Type B pancreatic cell (in vitro differentiated cells): ENCODE measurements around the gene SND1. TPM values are rescaled to one million over a fixed set of nuclear protein-coding genes. Genes with fewer than 3 reads are reported as not detected.

ENCODE experiments used
- DNase-seq: peaks from one replicate; pipeline ENCODE4 v3.0.0; 2021; ENCODE audit warnings: mixed read lengths; ENCODE audit not compliant: unreplicated experiment; ENCODE audit errors: extremely low spot score
- H3K27ac Mint-ChIP-seq: 2 replicates; pipeline ENCODE4 v1.8.0; 2021; ENCODE audit warnings: mild to moderate bottlenecking, mixed read lengths
- H3K27me3 Mint-ChIP-seq: 2 replicates; pipeline ENCODE4 v1.8.0; 2021; ENCODE audit warnings: mixed read lengths
- H3K36me3 Mint-ChIP-seq: 2 replicates; pipeline ENCODE4 v1.8.0; 2021; ENCODE audit warnings: mixed read lengths
- H3K4me1 Mint-ChIP-seq: one replicate; pipeline ENCODE4 v1.8.0; 2021; ENCODE audit warnings: mixed read lengths; ENCODE audit not compliant: unreplicated experiment
- H3K4me3 Mint-ChIP-seq: 2 replicates; pipeline ENCODE4 v1.8.0; 2021; ENCODE audit warnings: mild to moderate bottlenecking, mixed read lengths
- H3K9me3 Mint-ChIP-seq: 2 replicates; pipeline ENCODE4 v1.8.0; 2021; ENCODE audit warnings: mixed read lengths
- microRNA-seq: library from miRNA; unstranded; fragments of <30 nt; microRNA quantifications from one replicate; pipeline ENCODE4, GENCODE V29; 2020
- total RNA-seq: library from RNA; stranded (reverse); gene quantifications from 2 replicates; pipeline ENCODE4 v1.2.1, GENCODE V29; 2021; ENCODE audit warnings: low replicate concordance
- TF ChIP-seq, protein P1 (sequence below): fragments of 200-600 bp; sonication (generic); conservative IDR thresholded peaks from 2 replicates; pipeline ENCODE4 v1.5.0; 2021; ENCODE audit warnings: antibody characterized with exemption, mild to moderate bottlenecking

The SND1 gene
- total RNA-seq, 1 donor from 2014 or later = 199 TPM

DNA sequence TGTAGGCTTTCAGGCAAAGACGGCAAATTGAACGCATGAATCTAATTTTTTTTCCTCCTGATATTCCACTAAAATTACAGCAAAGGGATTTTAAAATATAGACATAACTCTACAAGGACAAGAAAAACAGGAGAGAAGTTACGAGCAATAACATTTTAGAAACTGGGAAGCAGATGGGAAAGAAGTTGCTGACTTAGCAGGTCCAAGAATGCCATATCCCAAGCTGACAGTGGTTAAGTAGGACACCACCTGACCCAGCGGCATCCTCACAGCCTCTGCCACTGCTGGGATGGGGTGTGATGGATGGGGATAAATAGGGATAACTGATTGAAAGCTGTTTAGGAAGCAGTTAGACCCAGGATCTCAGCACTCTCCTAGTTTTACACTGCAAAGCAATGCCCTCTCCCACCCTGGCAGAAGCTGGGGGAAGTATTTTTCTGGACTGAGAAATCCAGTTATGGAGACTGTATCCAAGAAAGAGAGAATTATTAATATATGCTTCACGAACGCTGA is 489.7 kb downstream of the SND1 start:
- peaks cover 5% of the 10 kb centered on the region for H3K9me3 Mint-ChIP-seq
- no peak overlapping the region for H3K27ac Mint-ChIP-seq
- no peaks in the 10 kb centered on the region for H3K4me1 Mint-ChIP-seq
- no peaks in the 10 kb centered on the region for H3K36me3 Mint-ChIP-seq
- TF ChIP-seq, protein P1, sequence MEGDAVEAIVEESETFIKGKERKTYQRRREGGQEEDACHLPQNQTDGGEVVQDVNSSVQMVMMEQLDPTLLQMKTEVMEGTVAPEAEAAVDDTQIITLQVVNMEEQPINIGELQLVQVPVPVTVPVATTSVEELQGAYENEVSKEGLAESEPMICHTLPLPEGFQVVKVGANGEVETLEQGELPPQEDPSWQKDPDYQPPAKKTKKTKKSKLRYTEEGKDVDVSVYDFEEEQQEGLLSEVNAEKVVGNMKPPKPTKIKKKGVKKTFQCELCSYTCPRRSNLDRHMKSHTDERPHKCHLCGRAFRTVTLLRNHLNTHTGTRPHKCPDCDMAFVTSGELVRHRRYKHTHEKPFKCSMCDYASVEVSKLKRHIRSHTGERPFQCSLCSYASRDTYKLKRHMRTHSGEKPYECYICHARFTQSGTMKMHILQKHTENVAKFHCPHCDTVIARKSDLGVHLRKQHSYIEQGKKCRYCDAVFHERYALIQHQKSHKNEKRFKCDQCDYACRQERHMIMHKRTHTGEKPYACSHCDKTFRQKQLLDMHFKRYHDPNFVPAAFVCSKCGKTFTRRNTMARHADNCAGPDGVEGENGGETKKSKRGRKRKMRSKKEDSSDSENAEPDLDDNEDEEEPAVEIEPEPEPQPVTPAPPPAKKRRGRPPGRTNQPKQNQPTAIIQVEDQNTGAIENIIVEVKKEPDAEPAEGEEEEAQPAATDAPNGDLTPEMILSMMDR = no peak
- peaks cover 52% of the 10 kb centered on the region for H3K27me3 Mint-ChIP-seq
- no peak overlapping the region for H3K4me3 Mint-ChIP-seq
- no peak for DNase-seq

Small RNA genes within 50 kb of the gene (microRNA-seq; reads per million reads assigned to microRNA genes)
- gene MIR593 = not detected

Other genes with a start within 250 kb of the SND1 start
- gene GCC1, start 66.6 kb upstream of the SND1 start, total RNA-seq = 15.6 and 21.4 TPM in 2 replicates
- 189 and 190 TPM in 2 replicates for gene ARF5, start 63.8 kb upstream of the SND1 start, total RNA-seq
- 1.4 and 1.6 TPM in 2 replicates for gene FSCN3, start 58.5 kb upstream of the SND1 start, total RNA-seq
- 3.4 and 14.9 TPM in 2 replicates for gene PAX4, start 34.1 kb upstream of the SND1 start, total RNA-seq